ENCODE results near the gene KCNQ5. TPM values are rescaled to one million over a fixed set of nuclear protein-coding genes. Genes with fewer than 3 reads are reported as not detected.

KCNQ5 gene
- polyA plus RNA-seq, 3 donors, result not detected

GRCh38 chr6:72781624-72782023 is 159.8 kb downstream of the KCNQ5 start:
- TF ChIP-seq CTCF (IDR thresholded peaks at IDR 0.05), result no peak
- no peaks in the 10 kb centered on the region for H3K27me3 Mint-ChIP-seq (ENCODE audit: low read depth in 3 of 3)
- Histone ChIP-seq H4K20me1 (ENCODE audit: insufficient read depth, low read length) (no peaks in the 10 kb centered on the region), H3K27me3 (ENCODE audit: control insufficient read depth in 2 of 2, insufficient read depth in 2 of 2, low read length in 2 of 2) (no peaks in the 10 kb centered on the region), H3K27ac (ENCODE audit: low read depth in 1 of 2, low read length in 2 of 2) (no peak overlapping the region), H2AFZ (ENCODE audit: insufficient read depth, low read depth, low read length, poor library complexity, severe bottlenecking) (no peak overlapping the region), H3K4me1 (ENCODE audit: control insufficient read depth in 1 of 2, insufficient read depth in 2 of 2, low read length in 2 of 2) (no peaks in the 10 kb centered on the region), H3K36me3 (replicated peaks in 1 of 2; ENCODE audit: control insufficient read depth in 1 of 2, insufficient read depth in 2 of 2, low read length in 2 of 2) (no peaks in the 10 kb centered on the region), H3K9me3 (replicated peaks in 1 of 2; ENCODE audit: control insufficient read depth in 1 of 2, insufficient read depth in 1 of 2, low read length in 2 of 2) (no peaks in the 10 kb centered on the region), H3K4me3 (replicated peaks in 1 of 3; ENCODE audit: low read depth in 2 of 3, low read length in 3 of 3) (no peak overlapping the region), H3K4me2 (replicated peaks; ENCODE audit: extremely low read depth, low read length, poor library complexity, severe bottlenecking) (no peak overlapping the region), H3K9ac (ENCODE audit: insufficient read depth, low read length, poor library complexity, severe bottlenecking) (no peak overlapping the region), H3K79me2 (ENCODE audit: insufficient read depth, low read length) (no peaks in the 10 kb centered on the region)
- no peak for DNase-seq
- intact Hi-C loops (cut with micrococcal nuclease), result no loop called here
- H3K27ac Mint-ChIP-seq, result no peak overlapping the region
- no peak overlapping the region for H3K4me3 Mint-ChIP-seq
- peaks cover 3% of the 10 kb centered on the region for H3K4me1 Mint-ChIP-seq
- H3K9me3 Mint-ChIP-seq, result peaks cover 0 to 6% (median 0%) of the 10 kb centered on the region in 7 donors
- no peaks in the 10 kb centered on the region for H3K36me3 Mint-ChIP-seq

DNA sequence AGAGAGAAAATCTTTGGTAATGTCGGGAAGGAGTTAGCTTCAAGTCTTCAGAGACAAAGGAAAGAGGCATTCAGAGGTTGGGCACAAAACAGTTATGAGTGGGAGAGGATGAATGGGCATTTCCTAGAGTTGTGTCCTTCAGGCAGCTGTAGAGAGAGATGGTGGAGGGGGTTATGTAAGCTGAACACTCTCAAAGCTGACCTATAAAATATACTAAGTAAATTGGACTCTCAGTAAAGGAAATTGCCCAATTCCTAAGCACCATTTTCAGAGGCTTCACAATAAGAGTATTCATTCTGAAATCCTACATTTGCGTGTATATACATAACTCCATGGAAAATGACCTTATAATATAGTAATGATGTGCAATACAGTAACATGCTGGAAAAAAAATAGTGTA is 161.2 kb downstream of the KCNQ5 start:
- WGBS (ENCODE audit: insufficient coverage), result 100% methylated on average over 1 of the region's 2 CpGs
- intact Hi-C loops (cut with micrococcal nuclease), result no loop called here
- Histone ChIP-seq H3K4me3 (replicated peaks in 1 of 3; ENCODE audit: low read depth in 2 of 3, low read length in 3 of 3) (no peak overlapping the region), H3K79me2 (ENCODE audit: insufficient read depth, low read length) (no peaks in the 10 kb centered on the region), H3K9me3 (replicated peaks in 1 of 2; ENCODE audit: control insufficient read depth in 1 of 2, insufficient read depth in 1 of 2, low read length in 2 of 2) (no peaks in the 10 kb centered on the region), H3K4me1 (ENCODE audit: control insufficient read depth in 1 of 2, insufficient read depth in 2 of 2, low read length in 2 of 2) (no peaks in the 10 kb centered on the region), H4K20me1 (ENCODE audit: insufficient read depth, low read length) (no peaks in the 10 kb centered on the region), H3K27me3 (ENCODE audit: control insufficient read depth in 2 of 2, insufficient read depth in 2 of 2, low read length in 2 of 2) (no peaks in the 10 kb centered on the region), H3K36me3 (replicated peaks in 1 of 2; ENCODE audit: control insufficient read depth in 1 of 2, insufficient read depth in 2 of 2, low read length in 2 of 2) (no peaks in the 10 kb centered on the region), H3K4me2 (replicated peaks; ENCODE audit: extremely low read depth, low read length, poor library complexity, severe bottlenecking) (no peak overlapping the region), H3K27ac (ENCODE audit: low read depth in 1 of 2, low read length in 2 of 2) (no peak overlapping the region), H2AFZ (ENCODE audit: insufficient read depth, low read depth, low read length, poor library complexity, severe bottlenecking) (no peak overlapping the region), H3K9ac (ENCODE audit: insufficient read depth, low read length, poor library complexity, severe bottlenecking) (no peak overlapping the region)
- H3K36me3 Mint-ChIP-seq, result no peaks in the 10 kb centered on the region
- no peak for DNase-seq
- H3K27me3 Mint-ChIP-seq (ENCODE audit: low read depth in 3 of 3), result no peaks in the 10 kb centered on the region
- peaks cover 3% of the 10 kb centered on the region for H3K4me1 Mint-ChIP-seq
- peaks cover 0 to 7% (median 0%) of the 10 kb centered on the region in 7 donors for H3K9me3 Mint-ChIP-seq
- no peak overlapping the region for H3K27ac Mint-ChIP-seq
- no peak for TF ChIP-seq CTCF (IDR thresholded peaks at IDR 0.05)
- no peak overlapping the region for H3K4me3 Mint-ChIP-seq

Measured in CD14-positive monocyte (primary cell).